Measurements from ENCODE around the gene UGT1A5.

The UGT1A5 gene

GRCh38 chr2:233712611-233713261, at the start of gene UGT1A5:
Gene UGT1A5 (plus strand): TSS chr2:233712907. CDS start chr2:233712992, 85 bp downstream.
- no peak for DNase-seq (ENCODE audit: low read depth in 1 of 2, low spot score in 1 of 2)

GRCh38 chr2:233663911-233664310, 48.8 kb upstream of the UGT1A5 start:
- no peak for DNase-seq (ENCODE audit: low read depth in 1 of 2, low spot score in 1 of 2)

- DNase-seq (ENCODE audit: low read depth in 1 of 2, low spot score in 1 of 2): no peak
Observed at GRCh38 chr2:233668605-233669260, 44.0 kb upstream of the UGT1A5 start.

- no peak for DNase-seq (ENCODE audit: low read depth in 1 of 2, low spot score in 1 of 2)
Observed at GRCh38 chr2:233671290-233672161, 41.2 kb upstream of the UGT1A5 start, which contains the start of gene UGT1A9. Gene UGT1A9 (plus strand): TSS chr2:233671898. CDS start chr2:233671935, 37 bp downstream.

GRCh38 chr2:233672886-233673285, 39.8 kb upstream of the UGT1A5 start:
- DNase-seq (ENCODE audit: low read depth in 1 of 2, low spot score in 1 of 2): no peak

- no peak for DNase-seq (ENCODE audit: low read depth in 1 of 2, low spot score in 1 of 2)
Observed at GRCh38 chr2:233673896-233674295, 38.8 kb upstream of the UGT1A5 start.

- no peak for DNase-seq (ENCODE audit: low read depth in 1 of 2, low spot score in 1 of 2)
Observed at GRCh38 chr2:233674314-233674713, 38.4 kb upstream of the UGT1A5 start.

- DNase-seq (ENCODE audit: low read depth in 1 of 2, low spot score in 1 of 2): no peak
Observed at GRCh38 chr2:233674995-233675394, 37.7 kb upstream of the UGT1A5 start.

GRCh38 chr2:233676046-233676445, 36.7 kb upstream of the UGT1A5 start:
- no peak for DNase-seq (ENCODE audit: low read depth in 1 of 2, low spot score in 1 of 2)

GRCh38 chr2:233679196-233679595, 33.5 kb upstream of the UGT1A5 start:
- no peak for DNase-seq (ENCODE audit: low read depth in 1 of 2, low spot score in 1 of 2)

GRCh38 chr2:233680361-233681045, 32.2 kb upstream of the UGT1A5 start:
- no peak for DNase-seq (ENCODE audit: low read depth in 1 of 2, low spot score in 1 of 2)

- no peak for DNase-seq (ENCODE audit: low read depth in 1 of 2, low spot score in 1 of 2)
Observed at GRCh38 chr2:233681521-233682099, 31.1 kb upstream of the UGT1A5 start, which contains the start of gene UGT1A7. Gene UGT1A7 (plus strand): TSS chr2:233681901. CDS start chr2:233681938, 37 bp downstream.

GRCh38 chr2:233684640-233685039, 28.1 kb upstream of the UGT1A5 start:
- no peak for DNase-seq (ENCODE audit: low read depth in 1 of 2, low spot score in 1 of 2)

- DNase-seq (ENCODE audit: low read depth in 1 of 2, low spot score in 1 of 2): no peak
Observed at GRCh38 chr2:233686928-233687327, 25.8 kb upstream of the UGT1A5 start.

- DNase-seq (ENCODE audit: low read depth in 1 of 2, low spot score in 1 of 2): no peak
Observed at GRCh38 chr2:233688341-233688740, 24.4 kb upstream of the UGT1A5 start.

GRCh38 chr2:233689031-233689430, 23.7 kb upstream of the UGT1A5 start:
- no peak for DNase-seq (ENCODE audit: low read depth in 1 of 2, low spot score in 1 of 2)

- DNase-seq (ENCODE audit: low read depth in 1 of 2, low spot score in 1 of 2): no peak
Observed at GRCh38 chr2:233689501-233689900, 23.2 kb upstream of the UGT1A5 start.

GRCh38 chr2:233690444-233690843, 22.3 kb upstream of the UGT1A5 start:
- DNase-seq (ENCODE audit: low read depth in 1 of 2, low spot score in 1 of 2): no peak

- no peak for DNase-seq (ENCODE audit: low read depth in 1 of 2, low spot score in 1 of 2)
Observed at GRCh38 chr2:233691443-233692433, 21.0 kb upstream of the UGT1A5 start.

GRCh38 chr2:233692648-233693047, 20.1 kb upstream of the UGT1A5 start, which contains the start of gene UGT1A6:
Gene UGT1A6 (plus strand): TSS chr2:233692890. CDS start chr2:233693005, 115 bp downstream.
- no peak for DNase-seq (ENCODE audit: low read depth in 1 of 2, low spot score in 1 of 2)
